Peyer's patch (tissue), 4 donors: ENCODE data around the gene TMEM132D. TPM values are rescaled to one million over a fixed set of nuclear protein-coding genes. Genes with fewer than 3 reads are reported as not detected.

ENCODE experiments used
- DNase-seq, 3 donors: peaks; one replicate each; pipeline ENCODE4 v3.0.0-alpha.2; 2017 to 2019
- H3K27ac ChIP-seq, 4 donors: fragments of 200-600 bp; sonication (generic); one replicate each; pipeline ENCODE4 v1.5.1; 2016 to 2019
- H3K27me3 ChIP-seq, 2 donors: fragments of 200-600 bp; sonication (generic); one replicate each; pipeline ENCODE4 v1.5.1; 2019
- H3K36me3 ChIP-seq, 3 donors: fragments of 200-600 bp; sonication (generic); one replicate each; pipeline ENCODE4 v1.5.1; 2016 to 2019
- H3K4me1 ChIP-seq, 4 donors: fragments of 200-600 bp; sonication (generic); one replicate each; pipeline ENCODE4 v1.5.1; 2016 to 2019
- H3K4me3 ChIP-seq, 4 donors: fragments of 200-600 bp; sonication (generic); 1 replicate in 3 of 4; 2 replicates in 1 of 4; pipeline ENCODE4 v1.5.1; 2016 to 2019; ENCODE audit warnings: mild to moderate bottlenecking in 1 of 4
- H3K9me3 ChIP-seq, 4 donors: fragments of 200-600 bp; sonication (generic); one replicate each; pipeline ENCODE4 v1.5.1; 2016 to 2019; ENCODE audit warnings: mild to moderate bottlenecking in 1 of 4
- CTCF ChIP-seq, 6 experiments: fragments of 450-650 bp in 4 of 6; fragments of 200-600 bp in 2 of 6; sonication (generic) in 1 of 6; IDR thresholded peaks; one replicate each; pipeline ENCODE4 v1.5.1; 2017 to 2019; ENCODE audit warnings: antibody characterized with exemption in 6 of 6, mild to moderate bottlenecking in 3 of 6, moderate library complexity in 1 of 6
- POLR2A ChIP-seq, 2 donors: fragments of 450-650 bp; IDR thresholded peaks; one replicate each; pipeline ENCODE4 v1.5.1; 2017; ENCODE audit warnings: antibody characterized with exemption in 2 of 2, mild to moderate bottlenecking in 2 of 2, moderate library complexity in 2 of 2
- total RNA-seq, 4 donors: library from RNA; depleted of rRNA; stranded (reverse); fragments of >200 nt; gene quantifications; one replicate each; pipeline ENCODE4 v1.1.0, GENCODE V29; 2016

Gene TMEM132D
- total RNA-seq, 4 donors from 2014 or later = 0.27 to 1.7 (median 0.41) TPM

GRCh38 chr12:129440278-129440677, 463.5 kb downstream of the TMEM132D start:
- Histone ChIP-seq H3K36me3 (no peaks in the 10 kb centered on the region), H3K4me1 (no peaks in the 10 kb centered on the region), H3K27me3 (no peaks in the 10 kb centered on the region), H3K4me3 (no peak overlapping the region), H3K9me3 (no peaks in the 10 kb centered on the region), H3K27ac (no peak overlapping the region)
- DNase-seq = no peak
- no peak for TF ChIP-seq POLR2A (IDR thresholded peaks at IDR 0.05)
- no peak for TF ChIP-seq CTCF (IDR thresholded peaks at IDR 0.05)

- no peaks in the 10 kb centered on the region for H3K36me3 ChIP-seq
- H3K9me3 ChIP-seq = no peaks in the 10 kb centered on the region
- TF ChIP-seq CTCF (IDR thresholded peaks at IDR 0.05) = no peak
- no peak for TF ChIP-seq POLR2A (IDR thresholded peaks at IDR 0.05)
- H3K27ac ChIP-seq = no peak overlapping the region
- no peak overlapping the region for H3K4me3 ChIP-seq
- DNase-seq = no peak
- no peaks in the 10 kb centered on the region for H3K4me1 ChIP-seq
- H3K27me3 ChIP-seq = no peaks in the 10 kb centered on the region
Observed at GRCh38 chr12:129434790-129435189, 469.0 kb downstream of the TMEM132D start.

GRCh38 chr12:129428240-129428936, 475.4 kb downstream of the TMEM132D start:
- H3K27ac ChIP-seq = no peak overlapping the region
- DNase-seq = no peak

GRCh38 chr12:129423041-129423580, 480.7 kb downstream of the TMEM132D start:
- no peaks in the 10 kb centered on the region for H3K4me1 ChIP-seq
- no peak overlapping the region for H3K4me3 ChIP-seq
- TF ChIP-seq POLR2A (IDR thresholded peaks at IDR 0.05) (no peak), CTCF (IDR thresholded peaks at IDR 0.05) (no peak)
- no peaks in the 10 kb centered on the region for H3K36me3 ChIP-seq
- H3K27ac ChIP-seq = no peak overlapping the region
- no peaks in the 10 kb centered on the region for H3K9me3 ChIP-seq
- no peak for DNase-seq
- no peaks in the 10 kb centered on the region for H3K27me3 ChIP-seq

More at GRCh38 chr12:129428240-129428936, 475.4 kb downstream of the TMEM132D start:
- Histone ChIP-seq H3K36me3 (no peaks in the 10 kb centered on the region), H3K4me1 (no peaks in the 10 kb centered on the region), H3K4me3 (no peak overlapping the region), H3K27me3 (no peaks in the 10 kb centered on the region), H3K9me3 (peaks cover 0 to 9% (median 0%) of the 10 kb centered on the region in 4 donors)
- TF ChIP-seq CTCF (IDR thresholded peaks at IDR 0.05) = no peak
- no peak for TF ChIP-seq POLR2A (IDR thresholded peaks at IDR 0.05)

- no peak overlapping the region for H3K27ac ChIP-seq
- no peaks in the 10 kb centered on the region for H3K9me3 ChIP-seq
- DNase-seq = no peak
- TF ChIP-seq CTCF (IDR thresholded peaks at IDR 0.05) = no peak
- no peak for TF ChIP-seq POLR2A (IDR thresholded peaks at IDR 0.05)
- no peaks in the 10 kb centered on the region for H3K27me3 ChIP-seq
- no peaks in the 10 kb centered on the region for H3K4me1 ChIP-seq
- no peak overlapping the region for H3K4me3 ChIP-seq
- no peaks in the 10 kb centered on the region for H3K36me3 ChIP-seq
Observed at GRCh38 chr12:129413295-129413694, 490.5 kb downstream of the TMEM132D start.
